Retinal pigment epithelial cell (primary cell): ENCODE data around the gene KIAA0753.

Experiments used
- DNase-seq: peaks from one replicate; pipeline ENCODE4 v3.0.0-alpha.2; 2010; ENCODE audit warnings: low read depth
- H3K4me3 ChIP-seq: 2 replicates; pipeline ENCODE4 v1.5.1; 2011; ENCODE audit warnings: mild to moderate bottlenecking, low read length, control low read depth, moderate library complexity
- TF ChIP-seq, protein P1 (sequence below): conservative IDR thresholded peaks from 2 replicates; pipeline ENCODE4 v1.5.1; 2011; ENCODE audit warnings: low read depth, low read length, control low read depth, inconsistent platforms

KIAA0753 gene

DNA sequence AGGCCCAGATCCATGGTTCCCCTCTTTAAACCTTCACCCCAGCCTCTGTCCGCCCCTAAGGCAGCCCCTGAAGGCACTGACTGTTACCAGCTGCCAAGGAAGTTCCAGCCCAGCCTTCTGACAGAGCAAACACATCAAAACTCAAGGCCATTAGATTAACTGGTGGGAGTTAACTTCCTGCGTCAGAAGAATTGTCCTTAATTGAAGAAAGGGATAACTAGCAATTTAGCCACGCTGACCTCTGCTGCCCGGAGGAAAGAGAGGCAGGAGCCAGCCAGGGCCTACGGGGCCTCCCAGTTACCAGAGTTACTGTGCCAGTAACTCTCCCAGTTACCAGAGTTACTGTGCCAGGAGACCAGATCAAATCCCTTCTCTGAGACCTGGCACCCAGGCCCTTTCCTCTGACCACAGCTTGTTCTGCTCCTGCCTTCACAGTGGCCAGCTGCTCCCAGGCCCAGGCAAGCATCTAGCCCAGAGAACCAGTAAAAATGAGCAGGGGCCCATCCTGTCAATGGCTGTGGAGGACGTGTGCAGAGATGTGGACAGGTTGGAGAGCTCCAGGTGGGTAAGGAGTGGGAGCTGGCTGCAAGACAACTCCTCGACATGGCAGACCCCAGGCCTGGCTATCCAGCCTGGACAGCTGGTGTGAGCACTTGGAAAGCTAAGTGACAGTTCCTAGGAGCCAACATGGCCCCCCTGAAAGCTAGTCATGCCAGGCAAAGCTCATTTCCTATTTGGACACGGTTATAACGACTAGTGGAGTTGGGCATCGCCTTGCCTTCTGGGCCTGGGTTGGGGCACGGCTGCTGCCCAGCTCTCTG, 81.4 kb downstream of the KIAA0753 start:
- no peak overlapping the region for H3K4me3 ChIP-seq
- DNase-seq, result no peak
- TF ChIP-seq, protein P1, sequence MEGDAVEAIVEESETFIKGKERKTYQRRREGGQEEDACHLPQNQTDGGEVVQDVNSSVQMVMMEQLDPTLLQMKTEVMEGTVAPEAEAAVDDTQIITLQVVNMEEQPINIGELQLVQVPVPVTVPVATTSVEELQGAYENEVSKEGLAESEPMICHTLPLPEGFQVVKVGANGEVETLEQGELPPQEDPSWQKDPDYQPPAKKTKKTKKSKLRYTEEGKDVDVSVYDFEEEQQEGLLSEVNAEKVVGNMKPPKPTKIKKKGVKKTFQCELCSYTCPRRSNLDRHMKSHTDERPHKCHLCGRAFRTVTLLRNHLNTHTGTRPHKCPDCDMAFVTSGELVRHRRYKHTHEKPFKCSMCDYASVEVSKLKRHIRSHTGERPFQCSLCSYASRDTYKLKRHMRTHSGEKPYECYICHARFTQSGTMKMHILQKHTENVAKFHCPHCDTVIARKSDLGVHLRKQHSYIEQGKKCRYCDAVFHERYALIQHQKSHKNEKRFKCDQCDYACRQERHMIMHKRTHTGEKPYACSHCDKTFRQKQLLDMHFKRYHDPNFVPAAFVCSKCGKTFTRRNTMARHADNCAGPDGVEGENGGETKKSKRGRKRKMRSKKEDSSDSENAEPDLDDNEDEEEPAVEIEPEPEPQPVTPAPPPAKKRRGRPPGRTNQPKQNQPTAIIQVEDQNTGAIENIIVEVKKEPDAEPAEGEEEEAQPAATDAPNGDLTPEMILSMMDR, result no peak

DNA sequence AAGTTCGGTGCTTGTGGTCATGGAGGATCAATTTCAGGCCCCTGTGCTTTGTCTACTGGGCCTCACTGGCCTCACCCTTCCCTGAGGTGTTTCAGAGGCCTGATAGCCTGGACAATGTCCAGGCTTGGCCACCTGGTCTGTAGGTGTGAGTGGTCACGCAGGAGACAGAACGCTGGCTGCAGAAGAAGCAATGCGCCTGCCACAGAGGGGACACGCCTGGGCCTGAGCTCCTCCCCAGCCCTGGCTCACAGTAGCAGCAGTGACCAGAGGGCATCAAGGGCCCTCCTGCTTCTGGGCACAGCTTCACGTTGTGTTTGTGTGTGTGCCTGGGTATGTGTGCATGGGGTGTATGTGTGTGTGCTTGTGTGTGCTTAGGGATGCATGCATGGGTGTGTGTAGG, 82.2 kb downstream of the KIAA0753 start:
- TF ChIP-seq, protein P1, result no peak
- no peak for DNase-seq
- H3K4me3 ChIP-seq, result no peak overlapping the region

- no peak for DNase-seq
- TF ChIP-seq, protein P1, result no peak
- H3K4me3 ChIP-seq, result no peak overlapping the region
Observed at GRCh38 chr17:6557040-6557438, 83.5 kb downstream of the KIAA0753 start.

- TF ChIP-seq, protein P1, result no peak
- peak within 1 kb of the TSS; percentile 42 for H3K4me3 ChIP-seq
- no peak for DNase-seq
Observed at GRCh38 chr17:6556121-6557039, 84.1 kb downstream of the KIAA0753 start, which contains the start of gene PITPNM3. Gene PITPNM3 (minus strand): TSS chr17:6556555. CDS start chr17:6556406, 149 bp downstream.

DNA sequence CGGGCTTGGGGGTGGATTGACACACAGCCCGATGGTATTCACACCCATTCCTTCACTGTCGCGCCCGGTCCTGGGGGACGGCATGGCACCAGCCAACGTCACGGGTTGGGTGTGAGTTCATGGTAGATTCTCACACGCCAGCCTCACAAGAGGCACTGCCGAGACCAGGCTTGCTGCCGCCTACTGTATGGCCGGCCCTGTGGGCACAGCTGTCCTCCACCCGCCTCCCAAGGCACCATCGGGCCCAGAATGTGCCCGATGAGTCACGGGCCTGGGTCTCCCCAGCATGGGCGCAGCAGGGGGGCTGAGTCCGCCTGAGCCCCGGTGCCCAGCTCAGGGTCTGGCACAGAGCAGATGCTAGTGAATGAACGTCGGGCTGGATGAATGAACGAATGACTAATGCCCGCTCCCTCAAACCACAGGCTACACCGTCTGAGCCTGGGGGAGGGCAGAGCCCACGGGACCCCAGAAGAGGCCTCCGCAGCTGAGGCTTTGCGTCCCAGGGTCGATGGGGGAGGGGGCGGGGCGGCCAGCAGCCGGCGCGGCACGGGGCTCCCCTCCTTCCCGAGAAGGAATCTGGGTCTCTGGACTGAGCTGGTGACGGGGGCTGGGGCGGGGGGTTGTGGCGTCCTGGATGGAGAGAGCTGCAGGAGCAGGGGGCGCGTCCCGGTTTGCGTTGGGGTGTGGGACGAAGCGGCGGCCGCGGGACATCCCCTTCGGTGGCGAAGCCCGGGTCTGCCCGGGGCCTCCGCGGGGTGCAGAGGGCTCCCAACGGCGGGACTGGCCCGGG, 85.0 kb downstream of the KIAA0753 start:
- peak overlapping the region; percentile 42 for H3K4me3 ChIP-seq
- peak; percentile 38 for DNase-seq
- TF ChIP-seq, protein P1, result no peak

DNA sequence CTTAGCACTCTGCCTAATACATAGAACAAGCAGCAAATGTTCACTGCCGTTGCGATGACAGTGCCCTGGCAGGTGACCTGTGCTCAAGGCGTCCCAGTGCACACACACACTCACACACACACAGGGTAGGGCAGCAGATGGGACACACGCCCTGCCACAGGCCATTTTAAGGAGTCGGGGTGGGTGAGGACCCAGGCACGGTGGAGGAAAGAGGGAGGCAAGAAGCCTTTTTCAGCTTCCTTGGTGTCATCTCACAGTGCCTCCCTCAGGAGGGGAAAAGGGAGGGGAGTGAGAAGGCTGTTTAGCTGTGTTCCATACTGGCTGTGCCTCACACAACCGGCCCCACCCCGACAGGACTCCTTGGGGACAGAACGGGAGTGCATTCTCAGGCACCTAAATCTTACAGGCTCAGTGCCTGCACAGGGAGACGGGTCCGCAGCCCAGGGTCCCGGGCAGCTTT, 85.6 kb downstream of the KIAA0753 start:
- H3K4me3 ChIP-seq, result peak overlapping the region; percentile 42
- DNase-seq, result no peak
- TF ChIP-seq, protein P1, result no peak
